Stimulated activated CD4-positive, alpha-beta T cell treated with anti-CD3 and anti-CD28 coated beads, TNF-alpha, amount 100 ng/mL, for 24 hours (primary cell): ENCODE data around the gene KRT222.

Experiments
- DNase-seq, 3 experiments: peaks; one replicate each; pipeline ENCODE4 v3.0.0-alpha.2; 2020; ENCODE audit warnings: low read depth in 3 of 3

The KRT222 gene

DNA sequence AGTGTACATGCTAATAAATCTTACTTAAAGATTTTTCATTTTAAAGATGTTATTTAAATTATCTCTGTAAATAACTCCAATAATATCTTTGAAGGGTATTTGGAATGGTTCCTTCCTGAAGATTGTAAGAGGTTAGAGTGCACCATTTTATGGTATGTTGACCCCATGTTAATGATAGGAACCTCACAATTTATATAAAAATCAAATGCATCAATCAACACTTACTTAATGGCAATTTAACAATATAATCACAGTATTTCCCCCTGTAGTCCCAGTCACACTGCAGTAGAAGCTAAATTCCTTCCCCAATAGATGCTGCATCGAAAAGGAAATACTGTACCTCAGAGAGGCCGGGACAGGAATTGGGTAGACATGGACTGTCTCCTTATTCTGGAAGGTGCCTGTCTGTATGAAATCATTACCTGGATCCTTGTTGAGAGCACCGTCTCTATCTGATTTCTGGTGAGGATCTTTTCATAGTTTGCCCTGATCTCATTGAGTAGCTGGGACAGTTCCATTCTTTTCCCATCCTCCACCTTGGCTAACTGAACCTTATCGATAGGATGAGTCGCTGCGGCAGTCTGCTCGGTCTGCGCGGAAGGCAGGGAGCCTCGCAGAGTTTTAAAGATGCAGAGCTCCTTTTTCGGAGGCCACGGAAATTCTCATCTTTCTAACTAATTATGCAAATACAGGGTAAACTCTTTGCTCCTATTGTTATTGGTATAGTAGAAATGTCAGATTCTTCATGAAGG is at the start of gene KRT222:
Gene KRT222, minus strand, starts transcription at position 596 of the 752 bp plus-strand sequence. Its CDS starts 78 bp downstream, at position 518.
- no peak for DNase-seq

DNA sequence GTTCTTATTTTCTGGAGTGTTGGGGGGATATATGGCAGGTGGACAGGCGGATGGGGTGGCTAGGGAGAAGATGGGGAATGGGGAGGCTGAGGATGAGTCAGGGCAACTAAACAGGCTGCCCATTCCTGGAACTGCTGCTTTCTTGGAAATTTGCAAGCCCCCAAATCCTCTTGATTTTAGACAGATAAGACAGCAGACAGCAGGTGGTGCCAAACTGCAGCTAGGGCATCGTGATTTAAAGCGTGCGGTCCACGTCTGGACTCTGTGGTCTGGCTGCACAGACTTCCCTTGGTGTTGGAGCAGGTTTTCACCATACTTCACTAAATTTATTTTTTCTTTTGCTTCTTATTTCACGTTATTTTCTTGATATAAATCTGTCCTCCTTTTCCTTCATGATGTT is 49.5 kb upstream of the KRT222 start:
- no peak for DNase-seq

DNA sequence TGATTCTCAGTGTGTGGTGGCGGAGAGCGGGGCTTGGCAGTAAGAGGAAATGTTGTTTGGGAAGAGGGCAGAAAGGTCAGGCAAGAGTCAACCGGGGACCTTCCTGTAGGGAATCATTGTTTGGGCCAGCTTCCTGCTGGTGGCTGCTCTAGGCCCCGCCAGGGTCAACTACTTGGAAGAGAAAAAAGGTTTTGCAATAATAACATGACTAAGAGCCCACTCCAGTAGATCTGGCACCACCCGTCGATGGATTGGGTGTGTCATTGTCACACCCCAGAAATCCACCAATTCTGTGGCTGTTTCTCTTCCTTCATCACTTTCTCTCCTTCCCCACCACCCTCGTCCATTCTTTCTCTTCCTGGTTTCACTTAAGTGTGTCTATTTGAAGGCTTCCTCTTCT is 42.8 kb upstream of the KRT222 start:
- DNase-seq, result no peak

DNA sequence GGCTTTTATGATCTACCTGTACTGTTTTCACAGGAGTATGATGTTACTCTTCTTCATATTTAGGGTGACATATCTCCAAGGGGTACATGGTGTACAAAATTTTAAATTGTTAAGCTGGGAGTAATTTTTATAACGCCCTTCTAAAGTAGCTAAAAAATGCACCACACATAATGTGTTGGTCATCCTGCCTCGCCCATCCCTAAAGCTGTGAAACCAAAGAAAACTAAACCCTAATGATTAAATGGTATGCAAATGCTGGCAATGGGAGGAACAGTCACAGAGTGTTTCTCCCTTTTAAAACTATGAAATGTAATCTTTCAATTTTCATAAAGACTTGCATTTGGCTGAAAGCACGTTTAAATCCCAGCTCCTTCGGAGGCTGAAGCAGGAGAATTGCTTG is 40.6 kb upstream of the KRT222 start:
- DNase-seq, result no peak

DNA sequence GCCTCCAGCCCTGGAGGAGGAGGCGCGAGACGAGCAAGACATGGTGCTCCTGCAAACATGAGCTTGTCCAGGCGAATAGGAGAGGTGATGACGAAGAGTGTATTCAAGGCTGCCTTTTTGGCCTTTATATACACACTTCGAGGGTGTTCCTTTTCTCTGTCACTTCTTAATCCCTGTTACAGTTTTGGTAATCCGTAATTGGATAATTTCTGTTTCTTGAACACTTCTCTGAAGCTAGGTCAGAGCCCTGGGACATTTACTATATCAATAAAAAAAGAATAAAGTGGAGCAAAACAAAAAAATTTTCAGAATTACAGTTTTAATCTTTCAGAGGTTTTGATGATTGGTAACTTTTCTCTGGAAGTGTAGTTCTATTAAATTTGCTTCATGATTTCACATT is 38.7 kb upstream of the KRT222 start, which contains the start of gene KRT24:
Gene KRT24, minus strand, starts transcription at position 101 of the 400 bp plus-strand sequence. Its CDS starts 59 bp downstream, at position 42.
- no peak for DNase-seq

DNA sequence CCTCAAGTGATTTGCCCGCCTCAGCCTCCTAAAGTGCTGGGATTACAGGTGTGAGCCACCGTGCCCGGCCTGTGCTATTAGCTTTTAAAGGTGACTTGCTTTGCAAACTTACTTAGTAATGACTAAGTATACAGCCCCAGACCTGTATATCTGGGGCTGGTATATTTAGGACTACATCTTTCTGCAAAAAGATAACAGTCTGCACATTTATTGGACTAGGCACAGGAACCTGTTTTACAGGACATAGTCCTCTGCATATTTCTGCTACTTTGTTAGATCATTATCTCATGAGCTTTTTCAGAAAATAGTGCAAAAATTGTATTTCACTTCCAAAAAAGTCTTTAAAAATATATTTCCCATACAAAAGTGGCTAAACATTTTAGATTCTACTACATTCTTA is 37.3 kb upstream of the KRT222 start:
- no peak for DNase-seq

DNA sequence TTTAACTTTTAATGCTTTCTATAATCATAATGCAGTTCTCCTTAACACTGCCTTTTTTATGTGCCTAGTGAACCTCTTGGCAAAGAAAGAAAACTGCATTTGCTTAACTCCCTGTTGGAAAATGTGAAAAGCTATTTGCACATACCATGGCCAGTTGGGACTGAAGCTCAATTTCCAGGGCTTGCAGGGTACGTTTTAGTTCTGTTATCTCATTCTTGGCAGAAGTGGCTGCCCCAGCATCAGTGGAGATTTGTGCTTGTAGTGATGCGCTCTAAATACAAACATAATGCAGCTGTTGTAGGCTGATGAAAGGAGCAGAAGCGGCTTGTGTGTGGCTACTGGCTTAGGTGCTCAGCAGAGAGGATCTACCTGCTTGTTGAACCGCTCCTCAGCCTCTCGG is 34.9 kb upstream of the KRT222 start:
- no peak for DNase-seq

DNA sequence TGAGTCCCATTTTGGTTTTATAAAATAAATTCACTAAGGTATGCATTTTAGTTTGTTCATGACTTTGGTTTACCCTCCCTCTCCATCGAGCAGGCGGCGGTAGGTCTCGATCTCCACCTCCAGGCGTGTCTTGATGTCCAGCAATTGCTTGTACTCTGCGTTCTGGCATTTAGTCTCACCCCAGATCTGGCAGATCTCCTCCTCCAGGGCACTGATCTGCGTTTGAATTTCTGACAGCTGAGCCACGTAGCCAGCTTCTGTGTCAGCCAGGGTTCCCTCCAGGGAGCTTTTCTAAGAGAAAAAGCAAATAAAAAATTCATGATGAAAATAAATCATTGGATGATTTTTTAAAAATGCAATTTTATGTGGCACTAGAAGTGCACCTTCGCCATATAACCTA is 34.4 kb upstream of the KRT222 start:
- DNase-seq, result no peak

DNA sequence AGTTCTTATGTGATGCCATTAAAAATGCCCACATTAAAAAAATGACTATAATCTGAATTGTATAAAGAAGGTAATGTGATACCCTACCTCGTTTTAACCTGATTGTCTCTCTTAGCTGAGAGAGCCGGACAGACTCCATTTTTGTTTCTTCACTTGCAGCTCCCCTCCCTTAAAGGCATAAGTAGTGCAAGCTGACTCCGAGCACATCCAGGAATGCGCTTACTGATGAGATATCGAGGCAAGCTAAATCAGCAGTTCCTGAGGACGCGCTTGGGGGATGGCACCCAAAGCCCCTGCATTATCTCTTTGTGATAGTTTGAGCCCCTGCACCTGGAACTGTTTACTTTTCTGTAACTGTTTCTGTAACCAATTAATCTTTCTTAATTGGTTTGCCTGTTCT is 32.3 kb upstream of the KRT222 start:
- no peak for DNase-seq

DNA sequence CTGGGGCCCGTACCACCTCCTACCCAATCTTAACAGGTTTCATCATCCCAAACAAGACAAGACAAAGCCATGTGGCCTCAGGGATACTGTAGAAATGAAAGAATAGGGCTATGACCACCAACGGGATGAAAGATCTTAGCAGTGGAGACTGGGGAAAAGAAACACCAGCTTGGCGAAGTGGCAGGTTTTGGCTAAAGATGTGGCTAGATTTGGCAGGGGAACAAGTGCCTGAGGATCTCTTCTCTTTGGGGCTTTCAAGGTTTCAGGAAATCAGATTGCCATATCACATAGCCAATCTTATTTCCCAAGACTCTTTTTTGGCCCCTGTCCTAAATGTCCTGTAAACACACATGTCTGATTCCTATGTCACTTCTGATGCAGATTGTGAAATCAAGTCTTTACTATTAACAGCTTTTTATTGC is 31.7 kb upstream of the KRT222 start:
- DNase-seq, result no peak

DNA sequence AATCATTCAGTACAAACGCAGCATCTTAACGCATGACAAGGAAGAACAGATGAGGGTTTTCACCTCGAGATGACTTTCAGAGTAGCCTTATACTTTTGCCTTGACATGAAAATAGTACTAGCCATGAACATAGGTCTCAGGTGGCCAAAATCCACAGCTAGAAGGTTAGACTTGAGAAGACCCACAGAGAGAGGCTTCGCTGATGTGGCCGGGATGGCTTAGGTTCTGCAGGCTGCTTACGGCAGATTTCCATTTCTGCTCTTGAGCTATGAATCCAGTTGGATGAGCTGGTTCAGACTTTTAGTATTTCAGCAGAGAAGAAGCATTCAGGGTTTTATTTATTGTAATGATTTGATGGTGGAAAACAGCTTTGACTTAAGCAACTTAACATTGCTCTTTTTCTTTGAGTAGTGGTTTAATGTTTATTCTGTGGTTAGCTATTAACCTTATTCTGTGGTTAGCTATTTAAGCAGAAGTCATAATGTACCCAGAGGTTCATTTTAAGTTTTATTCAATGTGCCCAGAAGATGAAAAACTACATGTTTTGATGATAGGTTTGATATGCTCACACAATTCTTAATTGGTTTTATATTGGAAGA is 31.0 kb upstream of the KRT222 start:
- no peak for DNase-seq

DNA sequence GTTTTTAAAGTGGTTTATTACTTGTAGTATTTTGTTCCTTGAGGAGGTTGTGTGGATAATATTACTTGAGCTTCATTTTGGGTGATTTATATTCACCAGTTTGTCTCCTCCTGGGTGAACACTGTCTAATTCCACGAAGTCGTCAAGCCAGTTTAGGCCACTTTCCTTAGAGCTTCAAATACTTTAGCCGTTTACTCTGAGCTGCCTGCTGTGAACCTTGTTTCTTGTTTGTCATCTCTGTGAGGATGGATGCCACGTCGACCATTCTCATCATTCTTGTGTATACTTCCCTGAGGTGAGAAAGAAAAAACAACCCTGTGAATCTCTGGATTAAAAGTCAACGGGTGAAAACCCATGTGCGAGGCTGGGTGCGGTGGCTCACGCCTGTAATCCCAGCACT is 29.6 kb upstream of the KRT222 start:
- DNase-seq, result no peak

DNA sequence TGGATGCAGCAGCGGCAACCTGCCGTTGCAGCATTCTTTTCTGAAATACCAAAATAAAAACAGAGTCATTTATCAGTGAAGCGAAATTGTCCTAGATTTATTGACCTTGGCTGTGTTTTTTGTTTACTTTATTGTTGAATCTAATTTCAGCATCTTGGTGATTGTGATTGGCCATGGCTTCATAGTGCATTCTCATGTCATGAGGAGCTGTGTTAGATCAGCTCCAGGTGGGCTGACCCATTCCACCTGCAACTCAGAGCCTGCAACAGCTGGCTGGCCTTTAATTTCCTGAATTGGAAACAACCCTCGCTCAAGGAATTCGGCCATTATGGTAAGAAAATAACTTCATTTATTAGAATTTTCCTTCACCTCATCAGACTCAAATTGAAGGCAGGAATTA is 22.1 kb upstream of the KRT222 start:
- DNase-seq, result no peak

DNA sequence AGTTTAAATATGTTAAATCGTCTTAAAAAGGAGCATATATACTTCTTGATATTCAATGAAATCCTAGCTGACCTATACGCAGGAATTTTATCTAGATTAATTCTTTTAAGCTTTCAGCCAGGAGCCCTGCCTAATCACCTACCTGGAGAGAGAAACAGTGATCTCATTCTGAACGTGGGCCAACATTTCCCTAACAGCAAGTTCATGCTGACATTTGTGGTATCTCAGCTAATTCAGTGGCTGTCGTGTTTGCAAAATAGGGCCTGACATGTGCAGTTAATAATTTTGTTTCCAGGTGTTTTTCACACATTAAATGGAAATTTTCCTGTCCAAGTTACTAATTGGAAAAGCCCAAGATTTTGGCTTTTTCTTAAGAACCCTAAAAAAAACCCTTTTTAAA is 21.2 kb upstream of the KRT222 start:
- DNase-seq, result no peak

DNA sequence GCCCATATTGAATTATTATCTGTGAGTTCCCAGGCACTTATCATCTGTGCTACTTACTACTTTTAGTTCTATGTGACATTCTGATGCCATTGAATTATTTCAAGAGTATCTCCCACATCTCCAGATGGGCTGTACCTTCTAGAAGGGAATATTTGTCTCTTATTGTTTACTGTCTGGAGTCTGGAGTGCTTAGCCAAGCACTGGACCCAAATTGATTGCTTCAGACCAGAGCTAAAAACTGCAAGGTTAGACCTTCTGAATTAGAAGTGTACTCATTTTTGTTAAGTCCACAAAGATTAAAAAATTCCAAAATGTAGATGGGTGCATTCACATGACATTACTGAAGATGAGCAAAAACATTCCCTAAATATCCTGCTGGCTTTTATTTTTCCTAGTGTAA is 16.0 kb upstream of the KRT222 start:
- DNase-seq, result no peak

DNA sequence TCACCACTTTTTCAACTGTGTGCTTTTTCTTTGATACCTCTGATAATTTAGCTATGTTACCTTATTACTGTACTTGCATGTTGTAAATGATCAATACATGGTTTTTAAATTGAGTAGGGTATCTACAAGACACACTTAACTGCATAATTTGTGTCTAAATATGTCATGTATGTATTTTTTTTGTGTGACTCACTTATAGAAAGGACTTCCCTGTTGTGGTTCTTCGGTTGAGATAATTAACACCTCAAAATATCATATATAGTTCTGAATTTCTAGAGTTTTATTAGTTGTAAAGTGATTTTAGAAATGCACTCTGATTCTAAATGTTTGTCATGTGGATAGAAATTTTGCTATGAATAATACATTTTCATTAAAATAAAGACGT is 14.5 kb upstream of the KRT222 start:
- DNase-seq, result no peak

DNA sequence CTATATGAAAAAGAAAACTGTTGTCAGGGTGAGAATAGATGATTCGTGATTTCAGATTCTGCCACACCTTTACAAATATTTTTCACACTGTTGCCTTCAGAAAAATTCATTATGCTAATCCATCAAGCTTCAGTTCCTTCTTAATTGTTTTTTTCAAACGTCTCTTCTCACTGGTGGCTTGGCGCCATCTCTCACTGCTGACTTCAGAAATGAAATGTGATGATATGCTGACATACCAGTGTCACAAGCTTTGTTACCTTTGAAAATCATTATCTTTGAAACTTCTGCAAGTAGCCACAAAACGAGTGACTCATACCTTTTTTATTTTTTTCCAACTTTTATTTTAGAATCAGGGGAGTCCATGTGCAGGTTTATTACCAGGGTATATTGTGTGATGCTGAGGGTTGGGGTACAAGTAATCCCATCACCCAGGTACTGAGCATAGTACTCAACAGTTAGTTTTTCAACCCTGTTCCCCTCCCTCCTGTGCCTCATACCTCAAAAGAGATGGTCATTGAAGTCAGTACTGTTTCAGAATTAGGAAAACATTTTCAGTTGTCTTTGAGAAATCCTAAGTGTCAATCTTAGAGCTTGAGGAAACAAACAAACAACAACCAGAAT is 14.0 kb upstream of the KRT222 start:
- DNase-seq, result no peak

DNA sequence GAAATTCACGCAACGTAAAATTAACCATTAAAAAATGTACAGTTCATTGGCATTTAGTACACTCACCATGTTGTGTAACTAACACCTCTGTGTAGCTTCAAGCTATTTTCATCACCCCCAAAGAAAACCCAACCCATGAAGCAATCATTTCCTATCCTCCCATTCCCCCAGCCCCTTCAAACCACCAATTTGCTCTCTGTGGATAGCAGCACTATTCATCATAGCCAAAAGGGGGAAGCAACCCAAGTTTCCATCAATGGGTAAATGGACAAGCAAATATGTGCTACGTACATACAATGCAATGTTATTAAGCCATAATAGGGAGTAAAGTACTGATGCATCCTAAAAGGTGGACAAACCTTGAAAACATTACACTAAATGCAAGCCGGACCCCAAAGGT is 10.9 kb upstream of the KRT222 start:
- DNase-seq, result no peak

DNA sequence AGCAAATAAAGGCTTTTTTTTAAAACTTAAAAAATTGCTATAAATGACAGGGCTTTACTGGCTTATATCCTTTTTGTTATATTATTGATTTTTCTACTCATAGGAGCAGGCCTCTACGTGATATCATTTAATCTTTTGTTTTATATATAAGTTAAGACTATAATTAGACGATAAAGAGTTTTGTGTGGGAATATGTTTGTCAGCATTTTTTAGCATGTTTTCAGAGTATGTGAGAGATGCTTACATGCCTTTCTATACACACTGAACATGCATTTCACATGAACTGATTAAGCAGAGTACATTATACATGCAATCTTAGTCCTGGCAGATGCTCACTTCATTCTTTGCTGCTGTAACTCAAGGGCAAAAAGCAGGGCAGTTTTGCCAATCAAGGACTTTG is 7.7 kb upstream of the KRT222 start:
- no peak for DNase-seq

DNA sequence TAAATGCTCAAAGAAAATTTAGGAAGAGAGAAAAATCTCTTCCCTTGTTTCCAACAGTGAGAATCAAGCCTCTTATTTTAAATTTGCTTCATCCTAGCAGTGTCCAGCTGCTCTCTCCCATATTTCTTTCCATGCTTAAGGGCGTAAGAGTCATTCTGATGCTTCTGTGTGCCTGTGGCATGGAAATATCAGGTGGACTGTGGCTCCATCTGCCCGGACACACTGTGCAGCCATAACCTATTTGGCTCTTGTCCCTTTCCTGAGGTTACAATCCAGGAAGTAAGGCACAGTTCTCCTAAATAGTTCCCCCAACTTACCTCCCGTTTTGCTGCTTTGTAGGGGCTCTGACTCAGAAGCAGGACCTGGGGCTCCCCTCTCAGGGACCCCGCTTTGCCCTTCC is 6.3 kb upstream of the KRT222 start:
- DNase-seq, result no peak

DNA sequence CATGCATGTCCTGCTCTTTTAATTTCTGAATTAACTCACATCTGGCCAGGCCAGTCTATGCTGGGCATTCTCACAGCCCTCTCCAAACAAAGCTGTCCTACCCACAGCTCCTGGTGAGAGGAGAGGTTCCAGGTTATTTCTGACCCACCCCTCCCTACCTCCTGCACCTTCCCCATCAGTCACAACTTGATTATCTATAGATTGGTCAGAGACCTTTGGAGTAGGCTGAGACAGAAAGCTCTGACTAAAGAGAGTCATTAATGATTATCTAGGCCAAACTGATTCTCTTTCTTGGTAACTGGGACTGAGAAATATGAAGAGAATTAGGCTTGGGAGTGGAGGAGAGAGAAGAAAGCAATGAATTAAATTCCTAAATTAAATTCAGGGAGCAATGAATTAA is 1.4 kb upstream of the KRT222 start:
- DNase-seq, result no peak

DNA sequence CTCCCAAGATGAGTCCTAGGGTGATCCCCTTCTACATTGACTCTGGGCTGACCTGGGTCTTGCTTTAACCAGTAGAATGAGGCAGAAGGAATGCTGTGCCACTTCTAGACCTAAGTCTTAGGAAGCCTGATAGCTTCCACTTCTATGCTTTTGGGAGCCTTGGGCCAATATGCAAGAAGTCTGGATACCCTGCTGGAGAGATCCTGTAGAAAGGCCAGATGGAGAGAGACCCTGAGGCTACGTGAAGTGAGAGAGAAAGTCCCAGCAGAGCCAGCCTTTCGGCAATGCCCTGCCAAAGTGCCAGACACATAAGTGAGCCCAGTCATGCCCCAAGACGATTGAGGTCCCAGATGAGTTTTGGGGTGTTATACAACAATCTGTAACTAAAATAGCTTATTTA is 1.7 kb downstream of the KRT222 start:
- no peak for DNase-seq

DNA sequence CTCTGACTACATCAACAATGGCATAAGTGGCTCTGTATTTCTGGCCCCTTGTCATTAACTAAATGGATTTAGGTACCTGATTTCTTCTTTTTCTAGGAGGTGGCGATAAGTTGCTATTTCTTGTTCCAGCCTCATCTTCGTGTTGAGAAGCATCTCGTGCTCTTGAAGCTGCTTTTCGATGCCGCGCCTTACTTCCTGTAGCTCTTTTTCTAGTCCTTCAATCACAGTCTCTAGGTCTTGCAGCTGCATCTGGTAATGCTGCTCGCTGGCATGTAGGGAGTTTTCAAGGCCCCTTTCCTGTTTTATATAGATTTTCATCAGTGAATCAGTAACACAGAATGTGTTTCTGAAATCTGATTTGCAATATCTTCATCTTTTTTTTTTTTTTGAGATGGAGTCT is 5.1 kb downstream of the KRT222 start:
- no peak for DNase-seq
